GM12892 (cell line): Measurements from ENCODE around the gene ARHGAP15.

Experiments used
- DNase-seq: peaks from one replicate; pipeline ENCODE4 v3.0.0; 2011; ENCODE audit not compliant: insufficient read length
- FAIRE-seq: peaks from 2 replicates; lab custom pipeline; 2011; peaks lifted over from hg19 to GRCh38; lab: Jason Lieb, UNC
- POLR2A ChIP-seq: IDR thresholded peaks from 2 replicates; pipeline ENCODE4 v1.6.1; 2011; ENCODE audit warnings: low read depth, low read length, control low read depth
- POLR2AphosphoS5 ChIP-seq: IDR thresholded peaks from 2 replicates; pipeline ENCODE4 v1.6.1; 2011; ENCODE audit warnings: low read depth, low read length, control low read depth
- TAF1 ChIP-seq: IDR thresholded peaks from 2 replicates; pipeline ENCODE4 v1.6.1; 2011; ENCODE audit warnings: low read depth, mild to moderate bottlenecking, control low read depth, low read length, borderline replicate concordance

ARHGAP15 gene

GRCh38 chr2:143754742-143755141 is 625.5 kb downstream of the ARHGAP15 start:
- TF ChIP-seq POLR2AphosphoS5: no peak
- no peak for TF ChIP-seq TAF1
- TF ChIP-seq POLR2A: no peak
- FAIRE-seq (no peak), DNase-seq (no peak)

- no peak for DNase-seq
- no peak for FAIRE-seq
- TF ChIP-seq POLR2AphosphoS5: no peak
- no peak for TF ChIP-seq TAF1
- TF ChIP-seq POLR2A: no peak
Measured at GRCh38 chr2:143758629-143759330, 629.6 kb downstream of the ARHGAP15 start.

- FAIRE-seq (no peak), DNase-seq (no peak)
Measured at GRCh38 chr2:143759455-143759854, 630.2 kb downstream of the ARHGAP15 start.

GRCh38 chr2:143762176-143762928 is 633.1 kb downstream of the ARHGAP15 start:
- TF ChIP-seq POLR2AphosphoS5 (no peak), TAF1 (no peak), POLR2A (no peak)
- DNase-seq (no peak), FAIRE-seq (no peak)

More at GRCh38 chr2:143759455-143759854, 630.2 kb downstream of the ARHGAP15 start:
- no peak for TF ChIP-seq POLR2AphosphoS5
- TF ChIP-seq POLR2A: no peak
- no peak for TF ChIP-seq TAF1

GRCh38 chr2:143764261-143764660 is 635.0 kb downstream of the ARHGAP15 start:
- TF ChIP-seq POLR2A (no peak), POLR2AphosphoS5 (no peak), TAF1 (no peak)
- DNase-seq: no peak
- no peak for FAIRE-seq

- no peak for DNase-seq
- FAIRE-seq: no peak
- TF ChIP-seq POLR2AphosphoS5: no peak
- no peak for TF ChIP-seq TAF1
- TF ChIP-seq POLR2A: no peak
Measured at GRCh38 chr2:143764706-143765105, 635.5 kb downstream of the ARHGAP15 start.

- FAIRE-seq (no peak), DNase-seq (no peak)
- TF ChIP-seq POLR2A: no peak
- no peak for TF ChIP-seq TAF1
- no peak for TF ChIP-seq POLR2AphosphoS5
Measured at GRCh38 chr2:143768991-143769390, 639.8 kb downstream of the ARHGAP15 start.

- no peak for FAIRE-seq
- DNase-seq: no peak
- TF ChIP-seq POLR2A: no peak
- no peak for TF ChIP-seq TAF1
- no peak for TF ChIP-seq POLR2AphosphoS5
Measured at GRCh38 chr2:143771939-143772338, 642.7 kb downstream of the ARHGAP15 start.

GRCh38 chr2:143776526-143777297 is 647.5 kb downstream of the ARHGAP15 start:
- no peak for DNase-seq
- no peak for TF ChIP-seq POLR2A
- TF ChIP-seq TAF1: no peak
- no peak for TF ChIP-seq POLR2AphosphoS5
- no peak for FAIRE-seq

- DNase-seq (no peak), FAIRE-seq (peak; percentile 9)
- TF ChIP-seq TAF1: no peak
- no peak for TF ChIP-seq POLR2AphosphoS5
- no peak for TF ChIP-seq POLR2A
Measured at GRCh38 chr2:143779021-143779420, 649.8 kb downstream of the ARHGAP15 start.

GRCh38 chr2:143786026-143786765 is 657.0 kb downstream of the ARHGAP15 start:
- DNase-seq (no peak), FAIRE-seq (no peak)
- no peak for TF ChIP-seq TAF1
